ENCODE data around the gene ZDHHC20.
"Not testable (repeated sequence)": the region's sequence is repeated elsewhere in the genome, so short reads cannot be mapped to it uniquely, and the experiment has no call there.

Gene ZDHHC20

GRCh38 chr13:21413013-21413412, 46.1 kb downstream of the ZDHHC20 start:
- Histone ChIP-seq H3K27ac (ENCODE audit: low read length) (no peak overlapping the region), H3K27me3 (ENCODE audit: low read depth, low read length) (no peaks in the 10 kb centered on the region), H3K36me3 (replicated peaks; ENCODE audit: low read depth, low read length) (peaks cover 24% of the 10 kb centered on the region), H4K20me1 (ENCODE audit: insufficient read depth, low read length) (no peaks in the 10 kb centered on the region), H2AFZ (ENCODE audit: low read depth, low read length) (no peak overlapping the region), H3K9me3 (ENCODE audit: insufficient read depth, low read length) (no peaks in the 10 kb centered on the region), H3K4me3 (ENCODE audit: low read length) (no peak overlapping the region), H3K79me2 (ENCODE audit: low read length) (no peaks in the 10 kb centered on the region), H3K4me2 (ENCODE audit: low read length) (no peak overlapping the region), H3K9ac (ENCODE audit: low read length) (no peak overlapping the region), H3K4me1 (ENCODE audit: low read length) (no peaks in the 10 kb centered on the region)
- TF ChIP-seq EZH2phosphoT487 (IDR thresholded peaks at IDR 0.05; ENCODE audit: low read depth), result no peak
- no peak for TF ChIP-seq CTCF (IDR thresholded peaks at IDR 0.05; ENCODE audit: low read depth, low read length)

- H3K79me2 ChIP-seq (ENCODE audit: low read length); H3K9me3 ChIP-seq (ENCODE audit: insufficient read depth, low read length); H3K4me3 ChIP-seq (ENCODE audit: low read length); H3K9ac ChIP-seq (ENCODE audit: low read length); H4K20me1 ChIP-seq (ENCODE audit: insufficient read depth, low read length); H3K27ac ChIP-seq (ENCODE audit: low read length); H3K27me3 ChIP-seq (ENCODE audit: low read depth, low read length); H3K4me2 ChIP-seq (ENCODE audit: low read length); H2AFZ ChIP-seq (ENCODE audit: low read depth, low read length); H3K4me1 ChIP-seq (ENCODE audit: low read length): not testable (repeated sequence)
- peaks cover 24% of the 10 kb centered on the region for H3K36me3 ChIP-seq (replicated peaks; ENCODE audit: low read depth, low read length)
Observed at GRCh38 chr13:21410453-21410852, 48.6 kb downstream of the ZDHHC20 start.

GRCh38 chr13:21405309-21405708, 53.8 kb downstream of the ZDHHC20 start:
- no peak for TF ChIP-seq CTCF (IDR thresholded peaks at IDR 0.05; ENCODE audit: low read depth, low read length)
- no peak for TF ChIP-seq EZH2phosphoT487 (IDR thresholded peaks at IDR 0.05; ENCODE audit: low read depth)
- Histone ChIP-seq H3K27me3 (ENCODE audit: low read depth, low read length) (no peaks in the 10 kb centered on the region), H4K20me1 (ENCODE audit: insufficient read depth, low read length) (no peaks in the 10 kb centered on the region), H3K4me1 (ENCODE audit: low read length) (no peaks in the 10 kb centered on the region), H3K9ac (ENCODE audit: low read length) (no peak overlapping the region), H3K4me2 (ENCODE audit: low read length) (no peak overlapping the region), H3K4me3 (ENCODE audit: low read length) (no peak overlapping the region), H3K9me3 (ENCODE audit: insufficient read depth, low read length) (no peaks in the 10 kb centered on the region), H2AFZ (ENCODE audit: low read depth, low read length) (no peak overlapping the region), H3K36me3 (replicated peaks; ENCODE audit: low read depth, low read length) (peaks cover 19% of the 10 kb centered on the region), H3K27ac (ENCODE audit: low read length) (no peak overlapping the region), H3K79me2 (ENCODE audit: low read length) (no peaks in the 10 kb centered on the region)

- no peaks in the 10 kb centered on the region for H3K4me1 ChIP-seq (ENCODE audit: low read length)
- no peaks in the 10 kb centered on the region for H4K20me1 ChIP-seq (ENCODE audit: insufficient read depth, low read length)
- H3K27me3 ChIP-seq (ENCODE audit: low read depth, low read length), result no peaks in the 10 kb centered on the region
- H3K27ac ChIP-seq (ENCODE audit: low read length), result no peak overlapping the region
- H3K4me3 ChIP-seq (ENCODE audit: low read length), result no peak overlapping the region
- no peak overlapping the region for H3K4me2 ChIP-seq (ENCODE audit: low read length)
- no peaks in the 10 kb centered on the region for H3K9me3 ChIP-seq (ENCODE audit: insufficient read depth, low read length)
- no peak overlapping the region for H3K9ac ChIP-seq (ENCODE audit: low read length)
- no peaks in the 10 kb centered on the region for H3K79me2 ChIP-seq (ENCODE audit: low read length)
- no peak for TF ChIP-seq EZH2phosphoT487 (IDR thresholded peaks at IDR 0.05; ENCODE audit: low read depth)
- no peak for TF ChIP-seq CTCF (IDR thresholded peaks at IDR 0.05; ENCODE audit: low read depth, low read length)
- H3K36me3 ChIP-seq (replicated peaks; ENCODE audit: low read depth, low read length), result peaks cover 16% of the 10 kb centered on the region
- H2AFZ ChIP-seq (ENCODE audit: low read depth, low read length), result no peak overlapping the region
Observed at GRCh38 chr13:21402586-21403307, 56.4 kb downstream of the ZDHHC20 start.

All from OCI-LY3 (cell line).